Stimulated activated CD8-positive, alpha-beta memory T cell treated with anti-CD3 and anti-CD28 coated beads, Interleukin-7, amount 100 ng/mL, for 1 hour (primary cell): ENCODE results near the gene AUTS2.
"Not testable (repeated sequence)": the region's sequence is repeated elsewhere in the genome, so short reads cannot be mapped to it uniquely, and the experiment has no call there.

Source experiments
- DNase-seq, 2 donors: peaks; one replicate each; pipeline ENCODE4 v3.0.0-alpha.2; 2020; ENCODE audit warnings: low read depth in 2 of 2

AUTS2 gene

GRCh38 chr7:70594170-70594569, 995.9 kb downstream of the AUTS2 start:
- no peak for DNase-seq

GRCh38 chr7:70594885-70595284, 996.6 kb downstream of the AUTS2 start:
- not testable (repeated sequence) for DNase-seq

GRCh38 chr7:70595370-70595754, 997.1 kb downstream of the AUTS2 start:
- DNase-seq: no peak

GRCh38 chr7:70595755-70596597, 997.7 kb downstream of the AUTS2 start:
- DNase-seq: no peak

- DNase-seq: no peak
Observed at GRCh38 chr7:70596598-70596913, 998.3 kb downstream of the AUTS2 start.

GRCh38 chr7:70597066-70597465, 998.8 kb downstream of the AUTS2 start:
- no peak for DNase-seq

GRCh38 chr7:70598976-70599375, 1000.7 kb downstream of the AUTS2 start:
- no peak for DNase-seq

- DNase-seq: no peak
Observed at GRCh38 chr7:70599446-70600190, 1001.3 kb downstream of the AUTS2 start.

GRCh38 chr7:70600993-70601392, 1002.7 kb downstream of the AUTS2 start:
- no peak for DNase-seq

GRCh38 chr7:70602117-70602516, 1003.8 kb downstream of the AUTS2 start:
- no peak for DNase-seq

GRCh38 chr7:70607281-70607680, 1009.0 kb downstream of the AUTS2 start:
- DNase-seq: no peak

- DNase-seq: no peak
Observed at GRCh38 chr7:70607759-70608158, 1009.5 kb downstream of the AUTS2 start.

- no peak for DNase-seq
Observed at GRCh38 chr7:70608229-70608628, 1010.0 kb downstream of the AUTS2 start.

- no peak for DNase-seq
Observed at GRCh38 chr7:70612811-70613210, 1014.5 kb downstream of the AUTS2 start.

- no peak for DNase-seq
Observed at GRCh38 chr7:70614237-70615045, 1016.2 kb downstream of the AUTS2 start.

- no peak for DNase-seq
Observed at GRCh38 chr7:70615066-70615606, 1016.9 kb downstream of the AUTS2 start.

GRCh38 chr7:70616211-70616610, 1017.9 kb downstream of the AUTS2 start:
- no peak for DNase-seq

- no peak for DNase-seq
Observed at GRCh38 chr7:70616821-70617220, 1018.5 kb downstream of the AUTS2 start.

GRCh38 chr7:70618020-70618551, 1019.8 kb downstream of the AUTS2 start:
- DNase-seq: no peak

- no peak for DNase-seq
Observed at GRCh38 chr7:70619130-70619529, 1020.9 kb downstream of the AUTS2 start.

GRCh38 chr7:70619659-70620058, 1021.4 kb downstream of the AUTS2 start:
- DNase-seq: no peak
